Tibial nerve (tissue), 4 donors: Measurements from ENCODE around the gene KCTD5. TPM values are rescaled to one million over a fixed set of nuclear protein-coding genes. Genes with fewer than 3 reads are reported as not detected.

Experiments
- DNase-seq, 2 donors: peaks; one replicate each; pipeline ENCODE4 v3.0.0-alpha.2; 2019; ENCODE audit warnings: low spot score in 2 of 2
- H3K27ac ChIP-seq, 4 donors: fragments of 200-600 bp; sonication (generic) in 3 of 4; one replicate each; pipeline ENCODE4 v1.5.1; 2017 to 2019; ENCODE audit warnings: mild to moderate bottlenecking in 1 of 4
- H3K27me3 ChIP-seq, 2 donors: fragments of 200-600 bp; sonication (generic) in 1 of 2; one replicate each; pipeline versions ENCODE4 v1.5.1 to v1.6.0; 2017 to 2019
- H3K36me3 ChIP-seq, 3 donors: fragments of 200-600 bp; sonication (generic); one replicate each; pipeline ENCODE4 v1.5.1; 2018 to 2019
- H3K4me1 ChIP-seq, 4 donors: fragments of 200-600 bp; sonication (generic) in 3 of 4; one replicate each; pipeline ENCODE4 v1.5.1; 2017 to 2019
- H3K4me3 ChIP-seq, 4 donors: fragments of 200-600 bp; sonication (generic) in 3 of 4; one replicate each; pipeline ENCODE4 v1.5.1; 2017 to 2019; ENCODE audit warnings: mild to moderate bottlenecking in 1 of 4, moderate library complexity in 1 of 4
- H3K9me3 ChIP-seq, 4 donors: fragments of 200-600 bp; sonication (generic) in 3 of 4; one replicate each; pipeline ENCODE4 v1.5.1; 2017 to 2019
- CTCF ChIP-seq, 5 experiments: fragments of 200-600 bp in 3 of 5; fragments of 450-650 bp in 2 of 5; sonication (generic) in 3 of 5; IDR thresholded peaks; one replicate each; pipeline ENCODE4 v1.5.1; 2016 to 2019; ENCODE audit warnings: antibody characterized with exemption in 5 of 5, mild to moderate bottlenecking in 3 of 5, moderate library complexity in 2 of 5
- EP300 ChIP-seq, 2 donors: sonication (generic); formaldehyde crosslinking; IDR thresholded peaks; one replicate each; pipeline ENCODE4 v1.6.1; 2017; ENCODE audit warnings: antibody characterized with exemption in 2 of 2, mild to moderate bottlenecking in 1 of 2
- POLR2A ChIP-seq, 2 donors: fragments of 450-650 bp; IDR thresholded peaks; one replicate each; pipeline ENCODE4 v1.6.1; 2017; ENCODE audit warnings: antibody characterized with exemption in 2 of 2, mild to moderate bottlenecking in 2 of 2, moderate library complexity in 2 of 2
- WGBS, 2 donors: methylation state at CpG; one replicate each; pipeline ENCODE4 v1.1.5; 2018; 5-methylcytosine and 5-hydroxymethylcytosine counted together
- total RNA-seq, 4 donors: library from RNA; depleted of rRNA; stranded (reverse); fragments of >200 nt; gene quantifications; one replicate each; pipeline ENCODE4 v1.1.0, GENCODE V29; 2016

KCTD5 gene
- total RNA-seq, 4 donors from 2014 or later: 17.8 to 24.3 (median 21.2) TPM

DNA sequence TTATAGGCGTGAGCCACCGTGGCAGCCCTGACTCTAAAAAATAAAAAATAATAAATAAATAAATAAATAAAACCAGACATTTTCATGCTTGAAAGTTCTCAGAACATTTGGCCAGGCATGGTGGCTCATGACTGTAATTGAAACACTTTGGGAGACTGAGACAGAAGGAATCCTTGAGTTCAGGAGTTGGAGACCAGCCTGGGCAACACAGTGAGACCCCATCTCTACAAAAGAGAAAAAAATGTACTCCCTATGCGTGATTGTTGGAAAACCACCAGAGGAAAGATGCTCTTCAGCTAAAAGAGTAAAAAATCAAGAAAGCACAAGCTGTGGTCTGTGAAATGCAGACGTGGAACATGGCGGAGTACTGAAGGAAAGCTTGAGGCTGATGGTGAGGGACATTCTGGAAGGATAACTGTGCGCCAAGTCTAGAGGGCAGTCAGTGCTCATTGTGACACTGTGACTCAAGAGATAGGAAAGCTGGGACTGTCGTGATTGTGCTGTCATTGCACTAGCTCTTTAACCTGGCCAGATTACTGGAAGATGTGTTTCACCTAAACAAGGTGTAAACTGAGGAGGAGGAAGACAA is 41.9 kb downstream of the KCTD5 start:
- Histone ChIP-seq H3K4me1 (peaks cover 0 to 20% (median 0%) of the 10 kb centered on the region in 4 donors), H3K9me3 (no peaks in the 10 kb centered on the region), H3K36me3 (no peaks in the 10 kb centered on the region), H3K27me3 (peaks cover 0 to 9% of the 10 kb centered on the region in 2 donors), H3K4me3 (no peak overlapping the region), H3K27ac (no peak overlapping the region)
- WGBS, 2 donors: 77 to 79% methylated on average over 7 of the region's 7 CpGs
- no peak for DNase-seq
- TF ChIP-seq CTCF (IDR thresholded peaks at IDR 0.05) (no peak), POLR2A (IDR thresholded peaks at IDR 0.05) (no peak), EP300 (IDR thresholded peaks at IDR 0.05) (no peak)

- TF ChIP-seq CTCF (IDR thresholded peaks at IDR 0.05) (no peak), EP300 (IDR thresholded peaks at IDR 0.05) (no peak), POLR2A (IDR thresholded peaks at IDR 0.05) (no peak)
- no peak for DNase-seq
- Histone ChIP-seq H3K27ac (no peak overlapping the region), H3K27me3 (peaks cover 0 to 9% of the 10 kb centered on the region in 2 donors), H3K4me3 (no peak overlapping the region), H3K9me3 (no peaks in the 10 kb centered on the region), H3K4me1 (peaks cover 0 to 14% (median 0%) of the 10 kb centered on the region in 4 donors), H3K36me3 (no peaks in the 10 kb centered on the region)
- 59 to 72% methylated on average over 9 to 12 of the region's 16 CpGs for WGBS, 2 donors
Measured at GRCh38 chr16:2724816-2725348, 42.6 kb downstream of the KCTD5 start.

- WGBS, 2 donors: 82 to 89% methylated on average over 5 of the region's 5 CpGs
- Histone ChIP-seq H3K9me3 (no peaks in the 10 kb centered on the region), H3K27ac (no peak overlapping the region), H3K4me3 (no peak overlapping the region), H3K36me3 (no peaks in the 10 kb centered on the region), H3K4me1 (no peaks in the 10 kb centered on the region), H3K27me3 (peaks cover 0 to 9% of the 10 kb centered on the region in 2 donors)
- TF ChIP-seq EP300 (IDR thresholded peaks at IDR 0.05) (no peak), CTCF (IDR thresholded peaks at IDR 0.05) (no peak), POLR2A (IDR thresholded peaks at IDR 0.05) (no peak)
- no peak for DNase-seq
Measured at GRCh38 chr16:2726923-2727322, 44.6 kb downstream of the KCTD5 start.

DNA sequence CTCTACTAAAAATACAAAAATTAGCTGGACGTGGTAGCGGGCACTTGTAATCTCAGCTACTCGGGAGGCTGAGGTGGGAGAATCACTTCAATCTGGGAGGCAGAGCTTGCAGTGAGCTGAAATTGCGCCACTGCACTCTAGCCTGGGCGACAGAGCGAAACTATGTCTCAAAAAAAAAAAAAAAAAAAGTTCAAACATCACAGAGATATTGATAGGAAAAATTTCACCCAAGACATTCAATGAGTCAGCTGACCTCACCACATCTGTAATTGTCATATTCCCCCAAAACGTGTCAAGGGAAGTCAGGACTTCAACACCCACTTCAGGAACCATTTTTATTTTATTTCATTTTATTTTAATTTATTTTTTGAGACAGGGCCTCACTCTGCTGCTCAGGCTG is 45.7 kb downstream of the KCTD5 start:
- DNase-seq: no peak
- no peak overlapping the region for H3K27ac ChIP-seq
- H3K27me3 ChIP-seq: peaks cover 0 to 9% of the 10 kb centered on the region in 2 donors
- TF ChIP-seq EP300 (IDR thresholded peaks at IDR 0.05) (no peak), CTCF (IDR thresholded peaks at IDR 0.05) (no peak), POLR2A (IDR thresholded peaks at IDR 0.05) (no peak)
- H3K36me3 ChIP-seq: no peaks in the 10 kb centered on the region
- H3K4me3 ChIP-seq: no peak overlapping the region
- no peaks in the 10 kb centered on the region for H3K9me3 ChIP-seq
- no peaks in the 10 kb centered on the region for H3K4me1 ChIP-seq
- WGBS, 2 donors: 88 to 89% methylated on average over 7 of the region's 7 CpGs

DNA sequence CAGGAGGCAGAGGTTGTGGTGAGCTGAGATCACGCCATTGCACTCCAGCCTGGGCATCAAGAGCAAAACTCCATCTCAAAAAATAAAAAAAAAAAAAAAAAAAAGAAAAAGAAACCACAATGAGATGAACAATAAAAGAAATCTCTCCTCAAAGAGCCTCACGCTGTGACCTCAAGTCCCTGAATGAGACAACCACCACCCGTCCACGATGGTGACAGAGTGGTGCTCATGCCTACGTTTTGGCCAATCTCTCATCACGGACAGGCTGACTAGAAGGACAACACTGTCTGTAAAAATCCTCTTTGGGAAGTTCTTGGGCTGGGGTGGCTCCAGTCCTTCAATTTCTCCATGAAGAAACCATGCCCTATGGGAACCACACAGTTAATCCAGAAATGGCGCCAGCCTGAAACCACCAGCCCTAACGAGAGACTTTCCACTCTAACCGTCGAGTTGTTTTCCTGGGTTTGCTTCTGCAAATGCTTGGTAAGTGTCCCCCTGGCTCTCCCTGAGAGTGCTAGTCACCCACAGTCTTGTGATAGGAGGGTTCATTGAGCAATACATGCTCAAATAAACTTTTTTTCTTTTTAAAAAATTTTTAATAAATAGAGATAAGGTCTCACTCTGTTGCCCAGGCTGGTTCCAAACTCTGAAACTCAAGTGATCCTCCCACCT is 52.7 kb downstream of the KCTD5 start:
- no peak for DNase-seq
- H3K9me3 ChIP-seq: no peaks in the 10 kb centered on the region
- H3K27me3 ChIP-seq: peaks cover 0 to 30% of the 10 kb centered on the region in 2 donors
- no peak overlapping the region for H3K27ac ChIP-seq
- no peaks in the 10 kb centered on the region for H3K4me1 ChIP-seq
- 76% methylated on average over 10 of the region's 10 CpGs for WGBS, 2 donors
- no peak overlapping the region for H3K4me3 ChIP-seq
- TF ChIP-seq POLR2A (IDR thresholded peaks at IDR 0.05): no peak
- TF ChIP-seq EP300 (IDR thresholded peaks at IDR 0.05): no peak
- TF ChIP-seq CTCF (IDR thresholded peaks at IDR 0.05): no peak
- H3K36me3 ChIP-seq: no peaks in the 10 kb centered on the region
